Stimulated activated CD4-positive, alpha-beta T cell treated with anti-CD3 and anti-CD28 coated beads, Interleukin-1b, Interleukin-23, amount 100 ng/mL, for 4 hours (primary cell): ENCODE measurements around the gene SGSM2.

Source experiments
- DNase-seq, 2 donors: peaks; one replicate each; pipeline ENCODE4 v3.0.0-alpha.2; 2020; ENCODE audit warnings: low read depth in 2 of 2

Gene SGSM2

DNA sequence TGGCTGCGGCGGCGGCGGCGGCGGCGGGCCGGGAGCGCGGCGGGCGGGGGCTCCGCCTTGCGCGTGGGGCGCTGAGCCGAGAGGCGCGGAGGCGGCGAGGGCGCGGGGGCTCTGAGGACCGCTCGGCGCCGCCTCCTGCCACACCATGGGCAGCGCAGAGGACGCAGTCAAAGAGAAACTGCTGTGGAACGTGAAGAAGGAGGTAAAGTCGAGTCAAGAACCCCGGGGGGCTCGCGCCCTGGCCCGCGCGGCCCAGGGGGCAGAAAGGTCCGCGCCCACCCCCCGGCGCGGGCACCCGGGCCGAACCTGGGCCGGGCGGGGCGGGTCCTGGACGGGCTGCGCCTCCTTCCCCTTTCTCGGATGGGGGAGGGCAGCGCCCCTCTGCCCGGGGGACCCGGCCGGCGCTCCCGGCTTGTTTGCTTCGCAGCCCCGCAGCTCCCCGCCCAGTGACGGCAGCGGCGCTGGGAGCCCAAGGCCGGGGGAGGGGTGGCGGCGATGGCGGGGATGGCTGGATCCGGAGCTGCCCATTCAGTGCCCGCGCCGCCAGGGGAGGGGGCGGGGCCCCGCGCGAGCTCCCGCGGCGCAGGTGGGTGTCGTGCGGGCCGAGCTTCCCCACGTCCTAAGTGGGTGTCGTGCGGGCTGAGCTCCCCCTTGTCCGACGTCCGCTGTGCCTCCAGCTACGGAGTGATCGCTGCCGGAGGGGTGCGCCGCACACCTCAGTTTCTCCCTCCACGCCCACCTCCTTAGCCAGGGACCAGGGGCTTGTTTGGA is 428 bp downstream of the SGSM2 start:
- DNase-seq = peak in 1 of 2 donors; percentile 43

GRCh38 chr17:2338315-2338657 is 985 bp downstream of the SGSM2 start:
- DNase-seq = no peak

GRCh38 chr17:2343421-2343820 is 6.1 kb downstream of the SGSM2 start:
- DNase-seq = no peak

DNA sequence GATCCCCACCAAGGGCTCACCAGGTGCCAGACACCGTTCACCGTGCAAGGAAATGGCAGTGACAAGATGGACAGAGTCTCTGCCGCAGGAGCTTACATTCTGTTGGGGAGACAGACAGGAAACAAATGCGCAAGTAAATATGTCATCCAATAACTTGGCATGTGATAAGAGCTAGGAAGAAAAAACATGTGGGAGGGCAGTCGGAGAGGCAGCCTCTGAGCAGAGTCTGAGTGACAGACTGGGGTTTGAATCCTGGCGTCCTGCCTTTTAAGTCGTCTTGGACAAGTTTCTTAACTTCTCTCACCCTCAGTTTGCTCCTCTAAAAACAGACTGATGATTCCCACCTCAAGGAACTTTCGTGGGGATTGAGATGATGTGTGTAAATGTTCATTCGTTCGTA is 7.2 kb downstream of the SGSM2 start:
- no peak for DNase-seq

DNA sequence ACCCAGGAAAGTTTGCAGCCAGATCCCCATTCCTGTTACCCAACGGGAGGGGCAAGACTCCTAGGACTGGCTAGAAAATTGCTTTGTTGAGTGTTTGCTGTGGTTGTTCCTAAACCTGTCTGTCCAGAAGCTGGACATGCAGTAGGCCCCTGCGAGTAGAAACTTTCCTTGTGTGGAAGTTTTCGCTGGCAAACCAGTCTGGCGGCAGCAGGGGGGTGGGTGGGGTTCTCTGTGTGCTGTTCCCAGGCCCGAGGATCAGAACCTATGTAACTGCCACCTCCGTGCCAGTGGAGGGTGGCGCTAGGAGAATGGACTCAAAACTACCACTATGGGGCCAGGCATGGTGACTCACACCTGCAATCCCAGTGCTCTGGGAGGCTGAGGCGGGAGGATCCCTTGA is 9.2 kb downstream of the SGSM2 start:
- DNase-seq = no peak

GRCh38 chr17:2347805-2348685 is 10.7 kb downstream of the SGSM2 start:
- DNase-seq = no peak

- no peak for DNase-seq
Observed at GRCh38 chr17:2351269-2351668, 14.0 kb downstream of the SGSM2 start.

DNA sequence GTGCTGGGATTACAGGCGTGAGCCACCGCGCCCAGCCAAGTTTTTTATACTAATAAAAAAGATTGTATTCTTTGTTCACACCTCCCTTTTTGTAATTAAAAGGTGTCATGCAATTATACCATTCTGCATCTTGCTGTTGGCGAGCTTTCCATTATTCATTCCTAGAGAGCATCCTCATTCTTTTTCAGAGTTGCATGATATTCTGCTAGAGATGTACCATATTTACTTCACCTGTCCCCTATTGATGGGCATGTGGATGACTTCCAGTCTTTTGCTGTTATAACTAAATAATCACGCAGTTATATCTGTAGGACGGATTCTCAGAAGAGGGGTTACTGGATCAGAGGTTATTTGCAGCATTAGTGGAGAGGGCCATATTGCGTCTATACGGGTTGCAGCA is 17.0 kb downstream of the SGSM2 start:
- DNase-seq = no peak

GRCh38 chr17:2357237-2357636 is 19.9 kb downstream of the SGSM2 start:
- DNase-seq = no peak

- no peak for DNase-seq
Observed at GRCh38 chr17:2357931-2358434, 20.7 kb downstream of the SGSM2 start.

DNA sequence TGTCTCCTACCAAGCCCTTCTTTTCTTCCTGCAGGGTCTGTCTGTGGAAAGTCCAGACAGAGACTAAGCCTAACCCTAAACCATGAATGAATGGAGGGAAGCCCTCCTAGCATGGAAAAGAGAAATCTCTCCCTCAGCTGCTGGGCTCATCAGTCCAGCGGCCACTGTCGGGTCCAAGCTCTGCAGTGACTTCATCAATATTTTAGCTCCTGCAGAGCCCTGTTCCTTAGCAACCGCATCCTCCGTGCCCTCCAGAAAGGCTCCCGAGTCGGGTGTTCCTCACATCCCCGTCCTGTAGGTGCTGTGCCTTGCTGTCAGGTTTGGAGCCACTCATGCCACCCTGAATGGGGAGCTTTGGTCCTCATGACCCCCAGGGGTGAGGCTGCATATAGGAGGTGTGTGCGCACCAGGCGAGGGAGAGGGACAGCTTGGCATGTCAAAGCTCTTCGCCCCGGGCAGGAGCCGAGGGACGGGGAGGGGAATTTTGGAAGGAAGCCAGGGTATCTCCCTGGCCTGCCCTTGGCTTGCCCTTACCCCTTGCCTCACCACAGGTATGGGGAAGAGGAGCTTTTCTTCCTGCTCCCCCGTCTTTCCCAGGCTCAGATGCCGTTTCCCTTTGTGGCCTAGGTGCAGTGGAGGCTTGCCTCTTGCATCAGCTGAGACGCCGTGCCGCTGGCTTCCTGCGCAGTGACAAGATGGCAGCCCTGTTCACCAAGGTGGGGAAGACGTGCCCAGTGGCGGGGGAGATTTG is 23.9 kb downstream of the SGSM2 start:
- no peak for DNase-seq

DNA sequence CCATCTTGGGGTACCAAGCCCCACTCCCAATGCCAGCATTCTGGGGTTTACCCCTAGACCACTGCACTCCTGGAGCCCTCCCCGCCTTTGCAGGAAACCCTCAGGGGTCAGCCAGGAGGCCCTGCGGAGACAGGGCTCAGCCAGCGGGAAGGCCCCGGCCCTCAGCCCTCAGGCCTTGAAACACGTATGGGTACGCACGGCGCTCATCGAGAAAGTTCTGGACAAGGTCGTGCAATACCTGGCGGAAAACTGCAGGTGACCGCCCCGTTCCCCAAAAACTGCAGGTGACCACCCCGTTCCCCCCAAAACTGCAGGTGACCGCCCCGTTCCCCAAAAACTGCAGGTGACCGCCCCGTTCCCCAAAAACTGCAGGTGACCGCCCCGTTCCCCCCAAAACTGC is 24.7 kb downstream of the SGSM2 start:
- no peak for DNase-seq

GRCh38 chr17:2362416-2362815 is 25.1 kb downstream of the SGSM2 start:
- no peak for DNase-seq

DNA sequence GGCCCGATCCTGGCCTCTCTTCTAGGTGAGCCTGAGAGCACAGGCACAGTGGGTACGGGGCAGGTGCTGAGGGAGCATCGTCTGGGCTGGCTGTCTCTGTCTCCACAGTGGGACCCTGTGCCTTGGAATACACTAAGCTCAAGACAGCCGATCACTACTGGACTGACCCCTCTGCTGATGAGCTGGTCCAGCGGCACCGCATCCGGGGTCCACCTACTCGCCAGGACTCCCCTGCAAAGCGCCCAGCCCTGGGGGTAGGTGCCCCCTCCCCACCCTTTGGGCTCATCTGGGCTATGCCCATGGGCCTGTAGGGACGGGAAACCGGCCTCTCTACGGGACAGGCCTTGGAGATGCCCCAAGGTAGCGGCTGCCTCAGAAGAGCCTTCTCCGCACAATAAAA is 25.6 kb downstream of the SGSM2 start:
- DNase-seq = no peak

DNA sequence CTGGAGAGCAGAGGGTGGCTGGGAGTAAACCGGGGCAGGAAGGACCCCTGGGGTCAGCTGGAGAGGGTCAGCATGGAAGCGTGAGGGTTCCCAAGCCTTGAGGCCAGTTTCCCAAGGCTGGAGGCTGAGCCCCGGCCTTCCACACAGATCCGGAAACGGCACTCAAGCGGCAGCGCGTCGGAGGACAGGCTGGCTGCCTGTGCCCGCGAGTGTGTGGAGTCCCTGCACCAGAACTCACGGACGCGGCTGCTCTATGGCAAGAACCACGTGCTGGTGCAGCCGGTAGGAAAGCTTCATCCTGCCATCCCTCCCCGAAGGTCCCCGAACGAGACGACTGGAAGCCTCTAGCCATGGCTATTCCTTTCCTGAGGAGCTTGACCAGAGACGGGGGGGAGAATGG is 26.0 kb downstream of the SGSM2 start:
- DNase-seq = no peak

- no peak for DNase-seq
Observed at GRCh38 chr17:2363851-2364762, 26.8 kb downstream of the SGSM2 start.

- no peak for DNase-seq
Observed at GRCh38 chr17:2364763-2365116, 27.4 kb downstream of the SGSM2 start.

- no peak for DNase-seq
Observed at GRCh38 chr17:2365132-2365531, 27.8 kb downstream of the SGSM2 start.

DNA sequence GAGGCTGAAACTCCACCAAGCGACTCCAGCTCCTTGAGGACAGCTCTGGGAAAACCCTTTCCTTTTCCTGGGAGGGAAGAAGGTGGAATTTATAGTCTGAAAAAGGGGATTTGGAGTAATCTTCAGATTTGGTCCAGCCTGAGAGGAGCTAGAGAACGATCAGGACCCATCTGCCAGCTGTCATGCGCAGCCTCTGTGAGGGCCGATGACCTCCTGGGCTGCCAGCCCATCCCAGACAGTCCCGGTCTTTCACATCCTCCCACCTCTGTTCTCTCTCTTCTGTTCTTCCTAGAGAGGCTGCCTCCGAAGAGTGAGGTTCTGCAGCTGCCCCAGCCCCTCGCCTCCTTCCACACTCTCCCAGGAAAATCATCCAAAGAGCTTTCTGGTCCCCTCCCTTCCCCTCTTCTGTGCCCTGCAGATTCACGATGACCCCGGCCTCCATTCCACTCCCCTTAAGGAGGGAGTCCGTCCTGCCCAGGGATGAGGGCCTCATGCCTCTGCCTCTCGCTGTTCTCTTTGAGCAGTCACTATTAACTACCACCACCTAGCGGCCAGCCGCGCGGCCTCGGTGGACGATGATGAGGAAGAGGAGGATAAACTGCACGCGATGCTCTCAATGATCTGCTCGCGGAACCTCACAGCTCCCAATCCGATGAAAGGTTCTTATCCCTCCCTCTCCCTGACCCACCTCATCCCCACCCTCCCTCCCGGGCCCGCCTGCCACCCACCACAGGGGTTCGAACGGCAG is 29.6 kb downstream of the SGSM2 start:
- DNase-seq = no peak

DNA sequence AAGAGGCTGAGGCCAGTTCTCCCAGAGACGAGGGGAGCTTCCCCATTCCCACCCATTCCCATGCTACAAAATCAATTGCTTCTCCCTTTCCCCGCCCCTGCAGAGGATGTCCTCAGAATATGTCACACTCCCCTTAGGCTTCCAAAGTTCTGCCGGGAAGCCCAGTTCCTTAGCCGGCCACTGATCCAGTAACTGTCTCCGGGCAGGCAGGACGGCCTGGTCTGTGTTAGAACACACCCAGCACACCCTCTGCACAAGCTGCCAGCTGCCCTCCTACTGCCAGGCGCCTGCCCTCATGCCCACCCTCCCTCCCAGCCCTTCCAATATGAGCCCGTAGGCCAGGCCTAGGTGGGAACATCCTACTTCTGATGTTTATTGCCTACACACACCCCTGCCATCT is 31.1 kb downstream of the SGSM2 start:
- no peak for DNase-seq

GRCh38 chr17:2369039-2369438 is 31.7 kb downstream of the SGSM2 start:
- DNase-seq = no peak
